LNCaP clone FGC (cell line): ENCODE data around the gene USP21.

Source experiments
- DNase-seq: peaks from one replicate; pipeline ENCODE4 v3.0.0-alpha.2; 2011; ENCODE audit warnings: low read depth
- H3K4me3 ChIP-seq: 2 replicates; pipeline ENCODE4 v1.5.1; 2011; ENCODE audit warnings: mild to moderate bottlenecking, low read depth, low read length, control low read depth
- TF ChIP-seq, protein P1 (sequence below): IDR thresholded peaks from 2 replicates; pipeline ENCODE4 v1.5.1; 2012; ENCODE audit warnings: mild to moderate bottlenecking; ENCODE audit not compliant: control insufficient read depth, insufficient read depth; ENCODE audit errors: extremely low read depth

Gene USP21

GRCh38 chr1:161192476-161193465 lies 33.5 kb downstream of the USP21 start:
- DNase-seq, result no peak
- TF ChIP-seq, protein P1, sequence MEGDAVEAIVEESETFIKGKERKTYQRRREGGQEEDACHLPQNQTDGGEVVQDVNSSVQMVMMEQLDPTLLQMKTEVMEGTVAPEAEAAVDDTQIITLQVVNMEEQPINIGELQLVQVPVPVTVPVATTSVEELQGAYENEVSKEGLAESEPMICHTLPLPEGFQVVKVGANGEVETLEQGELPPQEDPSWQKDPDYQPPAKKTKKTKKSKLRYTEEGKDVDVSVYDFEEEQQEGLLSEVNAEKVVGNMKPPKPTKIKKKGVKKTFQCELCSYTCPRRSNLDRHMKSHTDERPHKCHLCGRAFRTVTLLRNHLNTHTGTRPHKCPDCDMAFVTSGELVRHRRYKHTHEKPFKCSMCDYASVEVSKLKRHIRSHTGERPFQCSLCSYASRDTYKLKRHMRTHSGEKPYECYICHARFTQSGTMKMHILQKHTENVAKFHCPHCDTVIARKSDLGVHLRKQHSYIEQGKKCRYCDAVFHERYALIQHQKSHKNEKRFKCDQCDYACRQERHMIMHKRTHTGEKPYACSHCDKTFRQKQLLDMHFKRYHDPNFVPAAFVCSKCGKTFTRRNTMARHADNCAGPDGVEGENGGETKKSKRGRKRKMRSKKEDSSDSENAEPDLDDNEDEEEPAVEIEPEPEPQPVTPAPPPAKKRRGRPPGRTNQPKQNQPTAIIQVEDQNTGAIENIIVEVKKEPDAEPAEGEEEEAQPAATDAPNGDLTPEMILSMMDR, result peak; percentile 97
- no peak overlapping the region for H3K4me3 ChIP-seq

DNA sequence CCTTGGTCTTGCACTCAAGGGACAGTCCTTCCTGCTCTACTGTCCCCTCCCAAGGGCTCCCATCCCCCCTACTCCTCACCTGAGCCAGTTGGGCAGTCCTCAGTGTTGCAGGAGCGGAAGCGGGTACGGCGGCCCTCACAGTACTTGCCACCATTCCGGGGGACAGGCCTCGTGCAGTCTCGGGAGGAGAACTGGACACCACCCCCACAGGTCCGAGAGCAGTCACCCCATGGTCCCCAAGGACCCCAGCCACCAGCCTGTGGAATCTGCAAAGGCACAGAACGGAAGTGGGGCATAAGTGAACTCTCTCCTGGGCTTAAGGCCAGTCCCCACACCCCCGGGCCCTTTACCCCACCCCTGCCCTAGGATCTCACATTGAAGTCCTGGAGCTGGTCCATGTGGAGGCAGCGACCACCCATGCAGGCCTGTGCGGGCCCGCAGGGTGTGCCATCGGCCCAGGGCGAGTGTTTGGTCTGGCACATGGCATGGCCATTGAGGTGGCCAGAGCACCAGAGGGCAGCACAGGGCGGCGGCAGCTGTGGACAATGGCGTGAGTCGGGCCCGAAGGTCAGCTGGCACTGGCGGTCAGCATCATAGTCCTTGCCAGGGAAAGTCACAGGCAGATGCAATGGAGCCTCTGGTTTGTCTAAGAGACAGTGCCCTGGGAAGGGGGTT lies 34.4 kb downstream of the USP21 start:
- TF ChIP-seq, protein P1, result peak; percentile 35
- no peak overlapping the region for H3K4me3 ChIP-seq
- no peak for DNase-seq

- no peak overlapping the region for H3K4me3 ChIP-seq
- no peak for DNase-seq
- TF ChIP-seq, protein P1, result no peak
Observed at GRCh38 chr1:161195171-161195570, 35.9 kb downstream of the USP21 start.

DNA sequence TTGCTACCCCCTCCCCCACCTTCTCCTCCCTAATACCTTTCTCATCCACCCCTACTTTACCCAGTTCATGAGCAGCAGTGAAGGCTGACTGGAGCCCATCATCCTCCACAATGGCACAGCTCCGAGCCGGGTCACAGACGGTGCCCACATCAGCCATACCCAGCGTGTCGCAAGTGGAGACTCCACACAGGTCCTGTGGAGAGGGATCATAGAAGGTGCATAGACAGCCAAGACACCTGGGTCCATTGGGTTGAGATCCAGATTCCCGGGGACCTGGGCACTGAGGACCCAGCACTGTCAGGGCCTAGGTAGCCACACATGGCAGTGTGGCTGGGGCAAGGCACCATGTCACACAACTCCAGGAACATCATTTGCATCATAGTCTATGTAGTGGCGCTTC lies 36.8 kb downstream of the USP21 start:
- DNase-seq, result no peak
- TF ChIP-seq, protein P1, result no peak
- no peak overlapping the region for H3K4me3 ChIP-seq

- no peak for DNase-seq
- H3K4me3 ChIP-seq, result no peak overlapping the region
- TF ChIP-seq, protein P1, result no peak
Observed at GRCh38 chr1:161196521-161197451, 37.5 kb downstream of the USP21 start.

DNA sequence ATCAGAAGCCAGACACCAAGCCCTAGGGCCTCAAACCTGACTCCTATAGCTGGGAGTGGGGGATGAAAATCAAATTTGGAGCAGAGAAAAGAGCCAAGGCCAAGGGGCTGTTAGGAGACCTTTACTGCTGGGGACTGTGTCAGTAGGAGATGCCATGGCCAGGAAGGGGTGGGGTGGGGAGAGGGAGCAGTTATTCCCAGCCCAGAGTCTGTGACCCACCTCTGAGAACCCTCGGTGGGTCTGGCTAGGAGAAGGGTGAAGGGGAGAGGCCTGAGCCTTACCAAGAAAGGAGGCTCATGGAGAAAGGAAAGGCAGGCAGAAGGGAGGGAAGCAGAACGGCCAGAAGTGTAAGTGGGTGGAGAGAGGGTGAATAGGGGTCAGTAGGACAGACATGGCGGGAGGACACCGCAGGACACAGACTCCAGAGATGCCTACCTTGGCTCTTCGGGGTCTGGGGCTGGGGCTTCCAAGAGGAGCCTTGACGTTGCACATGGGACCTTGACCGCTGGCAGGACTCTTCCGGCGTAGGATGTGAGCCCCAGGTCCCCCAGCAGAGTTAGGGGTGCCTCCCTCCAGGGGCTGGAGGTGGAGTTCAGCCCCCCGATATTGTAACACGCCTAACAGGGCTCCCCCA lies 38.4 kb downstream of the USP21 start:
- H3K4me3 ChIP-seq, result no peak overlapping the region
- TF ChIP-seq, protein P1, result no peak
- DNase-seq, result no peak
